GM19035 (cell line): ENCODE data around the gene LRCH1.

Source experiments
- ATAC-seq: cut with Tn5 transposase; IDR thresholded peaks from one replicate; pipeline ENCODE4 v1.9.1; 2021; ENCODE audit not compliant: unreplicated experiment

LRCH1 gene

GRCh38 chr13:46630431-46631178, 77.6 kb downstream of the LRCH1 start:
- no peak for ATAC-seq

DNA sequence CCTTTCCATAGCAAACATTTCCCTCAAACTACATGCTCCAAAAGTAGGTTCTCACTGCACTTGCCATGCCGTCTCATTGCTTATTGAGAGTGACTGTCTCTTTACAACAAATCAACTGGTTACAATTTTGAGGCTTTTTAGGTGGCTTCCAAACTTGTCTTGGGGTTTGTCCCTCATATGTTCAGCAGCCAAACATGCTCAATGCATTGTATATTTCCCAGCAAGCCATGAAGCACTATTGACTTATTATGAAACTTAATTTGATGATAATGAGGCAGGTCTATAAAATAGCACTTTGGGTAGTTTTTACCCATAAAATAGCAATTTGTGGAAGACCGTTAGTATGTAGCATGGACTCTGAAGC, 78.2 kb downstream of the LRCH1 start:
- ATAC-seq, result no peak

DNA sequence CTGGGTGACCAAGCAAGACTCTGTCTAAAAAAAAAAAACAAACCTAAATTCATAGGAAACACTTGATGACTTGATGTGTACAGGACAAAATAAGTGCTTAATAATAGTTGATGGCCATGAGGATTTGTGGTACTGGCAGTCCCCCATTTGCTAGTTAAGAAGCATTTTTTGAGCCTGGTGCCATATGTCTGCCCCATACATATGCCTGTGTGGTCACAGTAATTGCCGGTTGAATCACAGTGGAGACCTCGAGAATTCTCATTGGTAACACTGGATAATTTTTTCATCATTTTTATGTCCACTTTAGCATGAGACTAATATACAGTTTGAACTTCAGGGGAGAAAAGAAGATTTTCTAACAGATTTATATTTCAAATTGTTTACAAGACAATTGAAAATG, 79.2 kb downstream of the LRCH1 start:
- ATAC-seq, result no peak

DNA sequence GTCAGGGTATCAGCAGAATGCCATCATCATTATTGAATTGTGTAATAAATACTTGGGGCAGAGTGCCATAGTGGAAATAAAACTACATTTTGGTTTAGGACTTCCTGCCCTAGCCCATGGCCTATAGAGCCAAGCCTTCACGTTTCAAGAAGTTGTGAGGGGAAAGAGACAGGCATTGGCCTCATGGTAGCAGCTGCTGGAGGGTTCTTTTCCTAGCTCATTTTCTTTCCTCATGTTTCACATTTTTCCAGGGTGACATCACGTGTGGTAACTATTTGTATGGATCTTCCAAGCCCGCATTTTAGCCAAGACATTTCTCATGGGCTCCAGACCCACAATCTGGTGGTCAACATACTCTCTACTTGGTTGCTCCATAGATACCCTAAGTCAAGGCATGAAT, 80.4 kb downstream of the LRCH1 start:
- no peak for ATAC-seq

DNA sequence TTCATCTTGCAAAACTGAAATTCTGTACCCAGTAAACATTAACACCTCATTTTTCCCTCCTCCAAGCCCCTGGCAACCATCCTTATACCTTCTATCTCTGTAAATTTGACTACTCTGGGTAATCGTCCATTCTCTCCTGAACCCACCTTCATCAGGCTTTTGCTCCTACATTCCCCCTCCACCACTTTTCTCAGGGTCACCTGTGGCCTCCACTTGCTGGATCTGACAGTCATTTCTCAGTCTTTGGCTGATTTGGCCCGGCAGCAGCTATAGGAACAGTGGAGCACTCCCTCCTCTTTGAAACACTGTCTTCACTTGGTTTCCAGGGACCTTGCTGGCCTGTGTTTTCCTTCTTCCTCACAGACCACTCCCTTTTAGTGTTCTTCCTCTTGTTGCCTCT, 83.5 kb downstream of the LRCH1 start:
- ATAC-seq, result no peak

DNA sequence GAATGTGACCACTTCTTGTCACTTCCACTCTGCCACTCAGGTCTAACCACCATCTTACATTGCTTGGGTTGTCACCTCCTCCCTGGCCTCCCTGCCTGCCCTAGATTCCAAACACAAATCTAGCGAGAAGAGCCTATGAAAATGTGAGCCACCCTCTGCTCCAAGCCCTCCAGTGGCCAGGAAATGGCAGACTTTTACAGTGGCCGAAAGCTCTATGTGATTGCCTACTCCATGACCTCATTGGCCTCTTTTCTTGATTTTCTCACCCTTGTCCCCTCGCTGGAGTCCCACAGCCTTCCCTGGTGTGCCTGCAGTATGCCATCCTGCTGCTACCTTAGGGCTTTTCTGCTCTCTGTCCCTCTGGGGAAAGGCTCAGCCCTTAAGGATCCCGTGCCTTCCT, 84.2 kb downstream of the LRCH1 start:
- no peak for ATAC-seq

- no peak for ATAC-seq
Measured at GRCh38 chr13:46638262-46638661, 85.3 kb downstream of the LRCH1 start.

DNA sequence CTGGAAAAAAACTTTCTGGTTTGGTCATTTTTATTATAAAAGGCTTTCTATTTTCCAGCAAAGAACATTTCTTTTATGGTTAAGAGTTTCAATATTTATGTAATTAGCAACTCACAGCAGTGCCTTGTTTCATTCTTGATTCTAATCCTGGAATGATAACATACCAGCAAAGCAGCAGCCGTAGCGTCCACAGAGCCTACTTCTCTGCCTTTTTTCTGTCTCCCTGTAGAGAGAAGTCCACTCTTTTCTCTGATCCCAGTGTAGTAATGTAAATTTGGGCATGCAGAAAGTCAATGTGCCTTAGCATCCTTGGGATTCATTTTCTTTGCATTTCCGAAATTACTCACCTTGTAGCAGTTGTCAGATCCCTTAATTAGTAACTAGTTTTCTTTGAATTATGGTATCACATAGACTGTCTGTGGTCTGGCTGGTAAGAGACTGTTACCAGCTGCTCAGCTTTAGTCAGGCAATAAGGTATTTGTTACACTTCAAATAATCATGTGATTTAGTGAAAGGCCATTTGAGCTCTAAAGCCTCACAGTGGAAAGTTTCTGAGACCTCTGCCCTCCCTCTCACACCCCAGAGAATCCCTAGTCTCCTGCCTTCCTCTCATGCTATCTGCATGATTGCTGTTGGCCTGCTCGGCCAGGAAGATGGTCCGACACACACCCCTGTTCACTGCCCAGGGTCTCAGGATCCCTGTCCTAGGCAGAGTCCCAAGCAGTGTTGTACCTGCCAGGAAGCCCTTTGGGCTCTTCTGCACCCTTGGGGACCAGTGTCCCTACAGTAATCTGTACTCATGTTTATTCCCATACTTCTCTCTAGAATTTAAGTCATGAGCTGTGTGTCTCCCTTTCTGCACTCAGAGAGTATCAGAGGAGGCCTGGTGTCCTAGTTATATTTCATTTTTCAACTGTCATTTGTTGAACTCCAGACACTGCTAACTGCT, 86.3 kb downstream of the LRCH1 start:
- peak; percentile 84 for ATAC-seq

DNA sequence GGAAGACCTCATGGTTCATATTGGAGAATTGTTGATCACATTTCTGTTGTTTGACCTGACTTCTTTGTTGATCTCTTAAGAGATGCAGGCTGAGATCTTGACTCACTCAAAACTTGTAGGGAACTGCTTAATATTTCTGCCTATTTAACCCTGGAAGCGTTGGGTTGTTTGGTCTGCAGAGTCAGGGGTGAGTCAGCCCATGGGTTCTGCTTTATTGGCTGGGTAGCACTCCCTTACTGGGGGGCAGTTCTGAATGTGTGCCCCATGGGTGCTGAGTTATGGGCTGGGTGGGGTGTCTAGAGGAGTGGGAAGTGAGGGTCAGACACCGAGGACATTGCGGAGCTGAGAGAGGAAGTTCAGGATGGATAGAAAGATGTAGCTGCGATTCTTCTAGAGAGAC, 87.9 kb downstream of the LRCH1 start:
- ATAC-seq, result no peak

- ATAC-seq, result no peak
Measured at GRCh38 chr13:46641274-46642081, 88.5 kb downstream of the LRCH1 start.

GRCh38 chr13:46642254-46642653, 89.3 kb downstream of the LRCH1 start:
- ATAC-seq, result no peak

DNA sequence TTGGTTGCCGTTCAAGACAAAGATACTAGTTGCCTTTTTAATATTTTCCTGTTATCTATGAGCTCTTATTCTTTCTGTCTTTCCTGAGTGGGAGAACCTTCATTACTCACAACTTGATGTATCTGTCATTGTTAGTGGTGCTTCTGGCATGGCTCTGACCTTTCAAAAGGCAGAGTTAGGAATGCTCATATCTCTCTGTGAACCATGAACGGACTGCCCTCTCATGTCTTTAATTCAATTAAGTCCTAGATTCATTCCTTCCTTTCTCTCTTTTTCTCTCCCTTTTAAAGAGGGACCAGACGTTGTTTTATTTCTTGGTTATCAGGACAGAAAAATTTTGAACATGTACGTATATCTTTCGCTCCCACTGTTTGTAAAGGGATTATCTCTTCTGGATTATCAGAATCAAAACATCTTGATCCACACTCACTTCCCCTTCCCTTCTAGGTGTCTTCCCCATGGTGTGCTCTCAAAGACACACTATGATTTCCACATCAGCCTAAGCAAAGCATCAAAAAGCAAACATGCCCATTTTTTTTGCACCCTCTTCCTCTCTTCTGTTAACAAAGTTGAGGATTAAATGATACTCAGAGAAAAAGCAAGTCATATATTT, 90.3 kb downstream of the LRCH1 start:
- no peak for ATAC-seq

GRCh38 chr13:46644816-46645215, 91.8 kb downstream of the LRCH1 start:
- ATAC-seq, result no peak

GRCh38 chr13:46647512-46648065, 94.6 kb downstream of the LRCH1 start:
- no peak for ATAC-seq

GRCh38 chr13:46648166-46648607, 95.2 kb downstream of the LRCH1 start:
- peak; percentile 84 for ATAC-seq

DNA sequence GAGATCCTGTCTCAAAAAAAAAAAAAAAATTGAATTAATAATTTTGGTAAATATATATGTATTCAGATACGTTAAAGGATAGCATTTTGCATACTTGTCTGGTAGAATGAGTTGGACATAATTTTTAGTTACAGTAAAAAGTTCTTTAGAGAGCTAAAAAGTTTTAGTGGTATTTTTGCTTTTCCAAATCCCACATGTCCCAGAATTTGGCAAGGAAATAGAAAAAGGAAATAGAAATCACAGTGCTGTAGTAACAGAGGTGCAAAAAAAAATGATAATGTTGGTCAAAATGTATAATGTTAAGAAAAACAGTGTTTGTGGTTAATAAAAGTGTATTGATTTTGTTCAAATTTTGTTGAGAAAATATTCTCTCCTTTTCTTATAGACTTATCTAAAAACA, 96.8 kb downstream of the LRCH1 start:
- ATAC-seq, result no peak

GRCh38 chr13:46654951-46655350, 102.0 kb downstream of the LRCH1 start:
- no peak for ATAC-seq

- ATAC-seq, result no peak
Measured at GRCh38 chr13:46655377-46656180, 102.6 kb downstream of the LRCH1 start.

DNA sequence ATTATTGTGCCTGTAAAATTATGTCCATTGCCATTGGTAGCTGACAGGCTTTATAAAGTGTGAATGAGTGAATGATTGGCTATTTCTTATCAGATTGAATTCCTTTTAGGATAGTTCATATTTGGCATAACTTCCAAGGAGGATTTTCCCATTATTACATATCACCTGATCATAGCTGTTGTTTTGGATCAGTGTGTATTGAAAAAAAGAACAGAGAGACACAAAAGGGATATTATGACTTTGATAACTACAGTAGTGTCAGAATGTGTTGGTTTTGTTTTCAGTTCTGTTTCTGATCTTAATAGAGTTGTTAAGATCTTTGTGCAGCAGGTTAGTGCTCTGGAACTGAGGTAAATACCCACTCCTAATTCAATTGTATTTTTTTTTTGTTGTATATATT, 103.8 kb downstream of the LRCH1 start:
- ATAC-seq, result peak; percentile 90
